Transverse colon (tissue), 4 donors: ENCODE data around the gene LTBP4.

Source experiments
- POLR2AphosphoS5 ChIP-seq, 3 donors: sonication (generic); formaldehyde crosslinking; IDR thresholded peaks; one replicate each; pipeline ENCODE4 v1.6.1; 2016; ENCODE audit warnings: antibody characterized with exemption in 3 of 3
- TF ChIP-seq, protein P1 (sequence below), 5 experiments: fragments of 200-600 bp in 3 of 5; fragments of 450-650 bp in 2 of 5; sonication (generic) in 3 of 5; IDR thresholded peaks; 1 replicate in 2 of 5; 2 replicates in 3 of 5; pipeline ENCODE4 v1.5.1; 2016 to 2017; ENCODE audit warnings: antibody characterized with exemption in 5 of 5, inconsistent platforms in 3 of 5, mild to moderate bottlenecking in 2 of 5, moderate library complexity in 1 of 5

DNA sequence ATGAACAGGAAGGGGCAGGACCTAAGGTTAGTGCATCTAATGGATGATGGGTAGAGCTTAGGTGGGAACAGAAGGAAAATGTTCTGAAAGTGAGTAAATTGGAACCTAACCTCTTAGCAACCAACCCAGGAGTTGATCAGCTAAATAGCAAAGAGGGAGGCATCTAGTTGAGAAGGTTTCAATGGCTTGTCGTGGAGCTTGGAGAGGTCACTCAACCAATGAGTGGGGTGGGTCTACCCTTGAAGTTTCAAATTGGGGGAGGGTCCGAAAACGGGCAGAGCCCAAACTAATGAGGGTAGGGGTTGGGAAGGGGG, 30.2 kb upstream of the LTBP4 start:
- TF ChIP-seq, protein P1, sequence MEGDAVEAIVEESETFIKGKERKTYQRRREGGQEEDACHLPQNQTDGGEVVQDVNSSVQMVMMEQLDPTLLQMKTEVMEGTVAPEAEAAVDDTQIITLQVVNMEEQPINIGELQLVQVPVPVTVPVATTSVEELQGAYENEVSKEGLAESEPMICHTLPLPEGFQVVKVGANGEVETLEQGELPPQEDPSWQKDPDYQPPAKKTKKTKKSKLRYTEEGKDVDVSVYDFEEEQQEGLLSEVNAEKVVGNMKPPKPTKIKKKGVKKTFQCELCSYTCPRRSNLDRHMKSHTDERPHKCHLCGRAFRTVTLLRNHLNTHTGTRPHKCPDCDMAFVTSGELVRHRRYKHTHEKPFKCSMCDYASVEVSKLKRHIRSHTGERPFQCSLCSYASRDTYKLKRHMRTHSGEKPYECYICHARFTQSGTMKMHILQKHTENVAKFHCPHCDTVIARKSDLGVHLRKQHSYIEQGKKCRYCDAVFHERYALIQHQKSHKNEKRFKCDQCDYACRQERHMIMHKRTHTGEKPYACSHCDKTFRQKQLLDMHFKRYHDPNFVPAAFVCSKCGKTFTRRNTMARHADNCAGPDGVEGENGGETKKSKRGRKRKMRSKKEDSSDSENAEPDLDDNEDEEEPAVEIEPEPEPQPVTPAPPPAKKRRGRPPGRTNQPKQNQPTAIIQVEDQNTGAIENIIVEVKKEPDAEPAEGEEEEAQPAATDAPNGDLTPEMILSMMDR (IDR thresholded peaks at IDR 0.05) = no peak
- TF ChIP-seq POLR2AphosphoS5 (IDR thresholded peaks at IDR 0.05) = no peak
